ENCODE data around the gene DUSP2. TPM values are rescaled to one million over a fixed set of nuclear protein-coding genes. Genes with fewer than 3 reads are reported as not detected.

DUSP2 gene
- total and polyA plus RNA-seq, 2 experiments from 2014 or later = 6.6 to 13.0 TPM

GRCh38 chr2:96163415-96163767, 18.2 kb upstream of the DUSP2 start:
- Histone ChIP-seq H3K36me3 (ENCODE audit: insufficient read depth) (no peaks in the 10 kb centered on the region), H4K20me1 (replicated peaks; ENCODE audit: insufficient read depth) (no peaks in the 10 kb centered on the region), H3K79me2 (replicated peaks; ENCODE audit: insufficient read depth) (no peaks in the 10 kb centered on the region), H3F3A (replicated peaks; ENCODE audit: low read depth) (no peaks in the 10 kb centered on the region), H3K4me1 (ENCODE audit: insufficient read depth) (0 out of 2 replicates have a peak, but pooled peaks cover under 1% of the 10 kb centered on the region), H2AFZ (no peak overlapping the region), H3K4me2 (no peak overlapping the region), H3K9me2 (ENCODE audit: insufficient read depth) (no peaks in the 10 kb centered on the region), H3K4me3 (no peak overlapping the region), H3K27me3 (ENCODE audit: insufficient read depth) (no peaks in the 10 kb centered on the region), H3K27ac (ENCODE audit: low read depth) (no peak overlapping the region)
- no peak overlapping the region for H3K4me3 Mint-ChIP-seq
- H3K9me3 Mint-ChIP-seq = no peaks in the 10 kb centered on the region
- TF ChIP-seq EZH2 (IDR thresholded peaks at IDR 0.05; ENCODE audit: low read depth, unreplicated experiment) (no peak), CREB1 (CRISPR knock-in tag; IDR thresholded peaks at IDR 0.05; ENCODE audit: low read depth) (no peak), ZNF114 (CRISPR knock-in tag; IDR thresholded peaks at IDR 0.05) (no peak), EZH2phosphoT487 (IDR thresholded peaks at IDR 0.05; ENCODE audit: unreplicated experiment) (no peak), POLR2AphosphoS5 (IDR thresholded peaks at IDR 0.05; ENCODE audit: low read depth) (no peak), ETS1 (IDR thresholded peaks at IDR 0.05) (no peak), ZNF462 (CRISPR knock-in tag; IDR thresholded peaks at IDR 0.05) (no peak), NANOG (IDR thresholded peaks at IDR 0.05; ENCODE audit: borderline replicate concordance) (no peak), ZNF331 (CRISPR knock-in tag; IDR thresholded peaks at IDR 0.05; ENCODE audit: low read depth) (no peak)
- peaks cover 15% of the 10 kb centered on the region for H3K4me1 Mint-ChIP-seq
- H3K27me3 Mint-ChIP-seq (ENCODE audit: insufficient read depth, low read depth, poor library complexity) = peaks cover 7% of the 10 kb centered on the region
- no peak for ATAC-seq
- no peak for DNase-seq (ENCODE audit: low spot score)
- no peak overlapping the region for H3K27ac Mint-ChIP-seq
- no peaks in the 10 kb centered on the region; the same call in 2 of the 3 replicates for H3K36me3 Mint-ChIP-seq (ENCODE audit: low read depth)

All from GM23338 (cell line).